Effector CD4-positive, alpha-beta T cell (primary cell): Measurements from ENCODE around the gene CDKN2B-AS1.

Experiments
- DNase-seq: peaks from one replicate; pipeline ENCODE4 v3.0.0-alpha.2; 2020

CDKN2B-AS1 gene

DNA sequence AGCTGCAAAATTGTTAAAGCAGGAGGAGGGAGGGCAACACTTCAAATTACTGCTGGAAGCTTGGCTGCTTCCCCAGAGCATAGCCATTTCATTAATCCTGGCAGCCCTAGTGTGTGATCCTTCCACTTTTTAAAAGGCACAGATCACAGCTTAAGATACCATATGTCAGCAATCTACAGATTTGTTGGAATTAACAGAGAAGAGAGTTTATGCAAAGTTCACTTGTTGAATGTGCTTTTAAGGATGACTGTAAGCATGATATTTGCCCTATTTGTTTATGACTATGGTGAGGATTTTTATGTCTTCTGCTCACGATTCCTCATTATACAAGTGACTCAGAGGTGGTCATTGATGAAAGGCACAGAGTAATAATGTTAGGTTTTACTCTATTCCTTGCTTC is 170.6 kb downstream of the CDKN2B-AS1 start:
- DNase-seq: no peak

- no peak for DNase-seq
Observed at GRCh38 chr9:22169243-22169642, 174.7 kb downstream of the CDKN2B-AS1 start.

- DNase-seq: no peak
Observed at GRCh38 chr9:22169727-22170503, 175.3 kb downstream of the CDKN2B-AS1 start.
